ENCODE results near the gene PPP1CB.
"Not testable (repeated sequence)": the region's sequence is repeated elsewhere in the genome, so short reads cannot be mapped to it uniquely, and the experiment has no call there.

Gene PPP1CB

GRCh38 chr2:28780496-28780895, 28.9 kb downstream of the PPP1CB start:
- DNase-seq, result no peak

- no peak for DNase-seq
These were observed 30.8 kb downstream of the PPP1CB start for GRCh38 chr2:28782423-28782822.

DNA sequence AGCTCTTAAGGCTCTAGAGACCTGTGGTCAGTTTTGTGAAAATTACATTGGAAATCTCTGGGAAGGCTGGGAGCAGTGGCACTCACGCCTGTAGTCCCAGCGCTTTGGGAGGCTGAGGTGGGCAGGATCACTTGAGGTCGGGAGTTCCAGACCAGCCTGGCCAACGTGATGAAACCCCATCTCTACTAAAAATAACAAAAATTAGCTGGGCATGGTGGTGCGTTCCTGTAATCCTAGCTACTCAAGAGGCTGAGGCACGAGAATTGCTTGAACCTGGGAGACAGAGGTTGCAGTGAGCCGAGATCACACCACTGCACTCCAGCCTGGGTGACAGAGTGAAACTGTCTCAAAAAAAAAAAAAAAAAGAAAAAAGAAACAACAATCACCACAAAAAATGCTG, 32.9 kb downstream of the PPP1CB start:
- not testable (repeated sequence) for DNase-seq

DNA sequence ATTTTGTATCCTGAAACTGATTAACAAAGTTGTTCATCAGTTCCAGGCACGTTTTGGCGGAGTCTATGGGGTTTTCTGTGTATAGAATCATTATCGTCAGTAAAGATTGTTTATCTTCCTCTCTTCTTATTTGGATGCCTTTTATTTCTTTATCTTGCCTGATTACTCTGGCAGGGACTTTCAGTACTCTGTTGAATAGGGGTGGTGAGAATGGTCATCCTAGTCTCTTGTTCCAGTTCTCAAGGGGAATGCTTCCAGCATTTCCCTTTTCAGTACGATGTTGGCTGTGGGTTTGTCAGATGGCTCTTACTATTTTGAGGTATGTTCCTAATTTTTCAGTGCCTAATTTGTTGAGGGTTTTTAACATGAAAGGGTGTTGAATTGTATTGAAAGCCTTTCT, 45.0 kb downstream of the PPP1CB start:
- peak in 2 of 4 experiments; percentile 14 to 18 for DNase-seq

GRCh38 chr2:28801726-28802125, 50.1 kb downstream of the PPP1CB start:
- DNase-seq, result no peak

GRCh38 chr2:28802975-28803429, 51.4 kb downstream of the PPP1CB start:
- DNase-seq, result no peak

- no peak for DNase-seq
These were observed 58.3 kb downstream of the PPP1CB start for GRCh38 chr2:28809927-28810326.

GRCh38 chr2:28810384-28811285, 59.0 kb downstream of the PPP1CB start, which contains the start of gene SPDYA:
Gene SPDYA (plus strand): TSS chr2:28810834. CDS start chr2:28816015, 5,181 bp downstream.
- DNase-seq, result peak; percentile 65 to 87 (median 72)

DNA sequence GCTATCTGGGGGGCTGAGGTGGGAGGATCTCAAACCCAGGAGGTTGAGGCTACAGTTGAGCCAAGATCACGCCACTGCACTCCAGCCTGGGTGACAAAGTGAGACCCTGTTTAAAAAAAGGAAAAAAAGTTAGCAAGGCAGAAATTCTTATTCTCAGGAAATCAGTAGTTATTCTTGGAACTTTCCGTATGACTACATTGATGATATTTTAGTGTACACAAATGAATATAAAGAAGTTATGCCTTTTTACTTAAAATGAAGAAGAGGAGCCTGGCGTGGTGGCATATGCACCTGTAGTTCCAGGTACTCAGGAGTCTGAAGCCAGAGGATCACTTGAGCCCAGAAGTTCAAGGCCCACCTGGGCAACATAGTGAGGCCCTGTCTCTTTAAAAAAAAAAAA, 66.4 kb downstream of the PPP1CB start:
- DNase-seq, result no peak

GRCh38 chr2:28821295-28821958, 69.8 kb downstream of the PPP1CB start:
- DNase-seq, result peak; percentile 58 to 68 (median 64)

DNA sequence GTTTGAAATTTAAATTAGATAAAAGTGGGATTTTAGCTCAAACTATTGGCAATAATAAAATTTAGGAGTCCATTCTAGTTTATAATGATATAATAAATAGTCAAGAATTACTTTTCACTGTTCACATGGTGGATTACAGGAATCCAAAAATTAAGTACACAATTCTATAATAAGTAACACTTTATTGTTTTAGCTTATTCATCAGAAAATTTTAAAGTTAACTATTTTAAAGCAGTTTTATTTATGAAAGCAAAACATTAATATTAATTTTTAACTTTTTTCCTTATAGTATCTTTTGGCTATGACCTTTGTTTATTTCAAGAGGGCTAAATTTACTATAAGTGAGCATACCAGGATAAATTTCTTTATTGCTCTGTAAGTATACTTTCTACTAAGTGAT, 70.4 kb downstream of the PPP1CB start:
- DNase-seq, result no peak

GRCh38 chr2:28824207-28824606, 72.6 kb downstream of the PPP1CB start:
- DNase-seq, result no peak

DNA sequence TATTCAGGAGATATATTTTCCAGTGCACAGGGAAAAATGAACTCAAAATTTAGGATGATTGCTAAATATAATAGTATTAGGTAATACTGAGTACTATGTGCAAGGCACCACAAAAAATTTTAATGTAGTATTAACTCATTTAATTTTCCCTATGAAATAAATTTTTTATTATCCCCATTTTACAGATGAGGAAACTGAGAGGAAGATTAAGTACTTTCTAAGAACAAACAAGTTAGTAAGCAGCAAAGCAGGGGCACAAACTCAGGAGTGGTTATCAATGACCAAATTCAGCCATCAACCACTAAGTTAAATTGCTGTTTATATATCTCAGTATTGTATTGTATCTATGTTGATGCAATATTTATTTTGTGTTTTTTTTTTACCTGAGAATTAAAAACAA, 73.2 kb downstream of the PPP1CB start:
- DNase-seq, result no peak

- no peak for DNase-seq
These were observed 76.8 kb downstream of the PPP1CB start for GRCh38 chr2:28828382-28828781.

DNA sequence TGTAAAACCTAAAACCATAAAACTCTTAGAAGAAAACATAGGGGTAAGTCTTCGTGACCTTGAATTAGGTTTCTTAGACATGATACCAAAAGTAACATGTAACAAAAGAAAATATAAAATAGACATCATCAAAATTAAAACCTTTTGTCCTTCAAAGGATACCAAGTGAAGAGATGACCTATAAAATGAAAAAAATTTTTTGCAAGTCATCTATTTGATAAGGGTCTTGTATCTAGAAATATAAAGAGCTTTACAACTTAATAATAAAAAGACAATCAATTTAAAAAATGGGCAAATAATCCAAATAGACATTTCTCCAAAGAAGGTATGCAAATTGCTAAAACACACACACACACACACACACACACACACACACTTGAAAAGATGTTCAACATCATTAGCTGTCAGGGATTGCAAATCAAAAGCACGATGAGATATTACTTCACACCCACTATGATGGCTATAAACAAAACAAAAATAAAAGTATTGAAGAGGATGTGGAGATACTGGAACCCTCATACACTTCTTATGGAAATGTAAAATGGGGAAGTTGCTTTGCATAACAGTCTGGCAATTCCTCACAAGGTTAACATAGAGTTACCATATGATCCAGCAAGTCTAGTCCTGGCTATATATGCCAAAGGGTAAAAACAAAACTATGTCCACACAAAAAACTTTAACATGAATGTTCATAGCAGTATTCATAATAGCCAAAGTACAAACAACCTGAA, 82.3 kb downstream of the PPP1CB start:
- peak in 3 of 4 experiments; percentile 3 to 50 (median 49) for DNase-seq

- no peak for DNase-seq
These were observed 84.2 kb downstream of the PPP1CB start for GRCh38 chr2:28835781-28836180.

DNA sequence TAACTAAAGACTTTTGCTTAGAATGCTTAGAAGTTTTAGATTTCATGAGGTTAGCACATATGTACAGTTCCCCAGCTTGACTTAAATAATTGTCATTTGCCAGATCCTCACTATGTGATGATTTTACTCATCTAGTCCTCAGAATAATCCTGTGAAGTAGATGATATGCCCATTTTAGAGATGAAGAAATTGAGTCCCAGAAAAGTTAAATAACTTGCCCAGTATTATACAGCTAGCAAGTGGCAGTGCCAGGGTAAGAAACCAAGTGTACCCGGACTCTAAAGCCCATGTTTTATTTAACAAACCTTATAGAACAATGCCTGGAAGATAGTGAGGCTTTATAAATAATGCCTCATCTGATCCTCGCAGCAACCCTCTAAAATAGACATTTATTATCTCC, 87.3 kb downstream of the PPP1CB start:
- no peak for DNase-seq

DNA sequence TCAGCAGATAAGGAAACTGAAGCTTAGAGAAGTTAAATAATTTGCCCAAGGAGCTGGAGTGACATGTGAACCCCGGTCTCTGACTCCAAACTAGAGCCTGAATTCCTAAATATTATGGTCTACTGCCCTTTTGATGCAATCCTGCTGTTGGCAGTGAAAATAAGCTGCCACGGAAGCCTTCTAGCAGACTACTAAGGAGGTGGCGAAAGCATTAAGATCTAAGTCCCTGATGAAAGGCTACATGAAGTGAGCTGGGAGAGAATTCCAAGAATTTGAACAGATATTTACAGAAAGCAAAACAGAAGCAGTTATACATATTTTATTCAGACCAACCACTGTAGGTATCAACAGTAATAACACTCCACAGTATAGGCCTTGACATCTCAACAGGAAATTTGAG, 90.4 kb downstream of the PPP1CB start:
- no peak for DNase-seq
